Gastroesophageal sphincter (tissue), 4 donors: Measurements from ENCODE around the gene RUFY1. TPM values are rescaled to one million over a fixed set of nuclear protein-coding genes. Genes with fewer than 3 reads are reported as not detected.

Source experiments
- ATAC-seq: fragments of 150-250 bp; one replicate; pipeline ENCODE4 v1.9.1; 2016; ENCODE audit warnings: mild to moderate bottlenecking, moderate library complexity
- H3K27ac ChIP-seq, 4 donors: fragments of 200-600 bp; sonication (generic) in 3 of 4; 1 replicate in 3 of 4; 2 replicates in 1 of 4; pipeline ENCODE4 v1.5.1; 2016 to 2019
- H3K27me3 ChIP-seq: fragments of 200-600 bp; sonication (generic); one replicate; pipeline ENCODE4 v1.5.1; 2019
- H3K36me3 ChIP-seq, 2 donors: fragments of 200-600 bp; sonication (generic); one replicate each; pipeline ENCODE4 v1.5.1; 2019; ENCODE audit warnings: control low read depth in 1 of 2
- H3K4me1 ChIP-seq, 3 donors: fragments of 200-600 bp; sonication (generic); 1 replicate in 2 of 3; 2 replicates in 1 of 3; pipeline ENCODE4 v1.5.1; 2016 to 2019; ENCODE audit warnings: control low read depth in 2 of 3
- H3K4me3 ChIP-seq, 2 donors: fragments of 200-600 bp; sonication (generic); one replicate each; pipeline ENCODE4 v1.5.1; 2019; ENCODE audit warnings: mild to moderate bottlenecking in 1 of 2, moderate library complexity in 1 of 2
- H3K9me3 ChIP-seq, 3 donors: fragments of 200-600 bp; sonication (generic); one replicate each; pipeline ENCODE4 v1.5.1; 2017 to 2019; ENCODE audit warnings: control low read depth in 2 of 3
- CTCF ChIP-seq, 4 experiments: fragments of 200-600 bp in 2 of 4; fragments of 450-650 bp in 2 of 4; sonication (generic) in 1 of 4; IDR thresholded peaks; one replicate each; pipeline ENCODE4 v1.5.1; 2017 to 2019; ENCODE audit warnings: antibody characterized with exemption in 4 of 4, mild to moderate bottlenecking in 2 of 4, moderate library complexity in 2 of 4
- EP300 ChIP-seq: sonication (generic); formaldehyde crosslinking; IDR thresholded peaks from one replicate; pipeline ENCODE4 v1.6.1; 2017; ENCODE audit warnings: antibody characterized with exemption, mild to moderate bottlenecking
- POLR2A ChIP-seq, 2 donors: fragments of 450-650 bp; IDR thresholded peaks; one replicate each; pipeline ENCODE4 v1.6.1; 2017; ENCODE audit warnings: antibody characterized with exemption in 2 of 2, mild to moderate bottlenecking in 2 of 2, moderate library complexity in 1 of 2
- POLR2AphosphoS5 ChIP-seq: sonication (generic); formaldehyde crosslinking; IDR thresholded peaks from one replicate; pipeline ENCODE4 v1.6.1; 2017; ENCODE audit warnings: antibody characterized with exemption
- WGBS, 2 donors: methylation state at CpG; one replicate each; pipeline ENCODE4 v1.1.5; 2018; ENCODE audit warnings: low coverage in 1 of 2; 5-methylcytosine and 5-hydroxymethylcytosine counted together
- total RNA-seq, 4 donors: library from RNA; depleted of rRNA; stranded (reverse); fragments of >200 nt; gene quantifications; one replicate each; pipeline ENCODE4 v1.1.0, GENCODE V29; 2016

RUFY1 gene
- total RNA-seq, 4 donors from 2014 or later: 38.1 to 59.0 (median 54.8) TPM

GRCh38 chr5:179618923-179619554, 68.7 kb downstream of the RUFY1 start:
- peaks cover 20 to 84% (median 29%) of the 10 kb centered on the region in 3 donors for H3K4me1 ChIP-seq
- 4 to 8% methylated on average over 6 of the region's 6 CpGs for WGBS, 2 donors

GRCh38 chr5:179619776-179620175, 69.4 kb downstream of the RUFY1 start:
- H3K27me3 ChIP-seq: no peaks in the 10 kb centered on the region
- peaks cover 19 to 75% of the 10 kb centered on the region in 2 donors for H3K36me3 ChIP-seq
- H3K9me3 ChIP-seq: no peaks in the 10 kb centered on the region
- 1 to 4% methylated on average over 4 of the region's 4 CpGs for WGBS, 2 donors
- H3K4me1 ChIP-seq: peaks cover 20 to 84% (median 29%) of the 10 kb centered on the region in 3 donors
- no peak for ATAC-seq
- H3K27ac ChIP-seq: peak overlapping the region in 2 of 4 donors; percentile 59 to 100
- H3K4me3 ChIP-seq: peak overlapping the region; percentile 9 to 100
- TF ChIP-seq POLR2A (IDR thresholded peaks at IDR 0.05) (no peak), CTCF (IDR thresholded peaks at IDR 0.05) (no peak), EP300 (no peak), POLR2AphosphoS5 (no peak)

More at GRCh38 chr5:179618923-179619554, 68.7 kb downstream of the RUFY1 start:
- no peak for ATAC-seq
- Histone ChIP-seq H3K27ac (peak overlapping the region in 2 of 4 donors; percentile 1 to 2), H3K4me3 (peak overlapping the region; percentile 16 to 100), H3K27me3 (no peaks in the 10 kb centered on the region), H3K9me3 (no peaks in the 10 kb centered on the region), H3K36me3 (peaks cover 19 to 82% of the 10 kb centered on the region in 2 donors)
- TF ChIP-seq POLR2A (IDR thresholded peaks at IDR 0.05) (no peak), POLR2AphosphoS5 (no peak), EP300 (no peak), CTCF (IDR thresholded peaks at IDR 0.05) (no peak)

- WGBS, 2 donors: 0 to 2% methylated on average over 3 of the region's 3 CpGs
- H3K4me3 ChIP-seq: peak overlapping the region; percentile 9 to 100
- TF ChIP-seq EP300: no peak
- no peak for TF ChIP-seq CTCF (IDR thresholded peaks at IDR 0.05)
- TF ChIP-seq POLR2AphosphoS5: no peak
- TF ChIP-seq POLR2A (IDR thresholded peaks at IDR 0.05): no peak
- peaks cover 19 to 70% of the 10 kb centered on the region in 2 donors for H3K36me3 ChIP-seq
- H3K27me3 ChIP-seq: no peaks in the 10 kb centered on the region
- H3K9me3 ChIP-seq: no peaks in the 10 kb centered on the region
- no peak for ATAC-seq
- H3K4me1 ChIP-seq: peaks cover 19 to 82% (median 29%) of the 10 kb centered on the region in 3 donors
- H3K27ac ChIP-seq: peak overlapping the region in 3 of 4 donors; percentile 59 to 100 (median 100)
Observed at GRCh38 chr5:179620293-179620692, 69.9 kb downstream of the RUFY1 start.

- no peaks in the 10 kb centered on the region for H3K9me3 ChIP-seq
- H3K36me3 ChIP-seq: peaks cover 17 to 64% of the 10 kb centered on the region in 2 donors
- ATAC-seq: no peak
- no peaks in the 10 kb centered on the region for H3K27me3 ChIP-seq
- H3K4me3 ChIP-seq: peak overlapping the region; percentile 9 to 100
- H3K4me1 ChIP-seq: peaks cover 17 to 77% (median 29%) of the 10 kb centered on the region in 3 donors
- WGBS, 2 donors: 4 to 7% methylated on average over 5 of the region's 5 CpGs
- no peak for TF ChIP-seq EP300
- TF ChIP-seq POLR2A (IDR thresholded peaks at IDR 0.05): no peak
- TF ChIP-seq POLR2AphosphoS5: no peak
- TF ChIP-seq CTCF (IDR thresholded peaks at IDR 0.05): no peak
- H3K27ac ChIP-seq: peak overlapping the region in 3 of 4 donors; percentile 59 to 100 (median 100)
Observed at GRCh38 chr5:179620703-179621350, 70.5 kb downstream of the RUFY1 start.
